Breast epithelium (tissue), 3 donors: ENCODE data around the gene TRAPPC3.

Experiments
- POLR2A ChIP-seq: fragments of 450-650 bp; IDR thresholded peaks from one replicate; pipeline ENCODE4 v1.6.1; 2016; ENCODE audit warnings: antibody characterized with exemption, mild to moderate bottlenecking, moderate library complexity
- TF ChIP-seq, protein P1 (sequence below), 3 donors: fragments of 450-650 bp; IDR thresholded peaks; one replicate each; pipeline ENCODE4 v1.5.1; 2016 to 2017; ENCODE audit warnings: antibody characterized with exemption in 3 of 3, mild to moderate bottlenecking in 3 of 3, moderate library complexity in 3 of 3

DNA sequence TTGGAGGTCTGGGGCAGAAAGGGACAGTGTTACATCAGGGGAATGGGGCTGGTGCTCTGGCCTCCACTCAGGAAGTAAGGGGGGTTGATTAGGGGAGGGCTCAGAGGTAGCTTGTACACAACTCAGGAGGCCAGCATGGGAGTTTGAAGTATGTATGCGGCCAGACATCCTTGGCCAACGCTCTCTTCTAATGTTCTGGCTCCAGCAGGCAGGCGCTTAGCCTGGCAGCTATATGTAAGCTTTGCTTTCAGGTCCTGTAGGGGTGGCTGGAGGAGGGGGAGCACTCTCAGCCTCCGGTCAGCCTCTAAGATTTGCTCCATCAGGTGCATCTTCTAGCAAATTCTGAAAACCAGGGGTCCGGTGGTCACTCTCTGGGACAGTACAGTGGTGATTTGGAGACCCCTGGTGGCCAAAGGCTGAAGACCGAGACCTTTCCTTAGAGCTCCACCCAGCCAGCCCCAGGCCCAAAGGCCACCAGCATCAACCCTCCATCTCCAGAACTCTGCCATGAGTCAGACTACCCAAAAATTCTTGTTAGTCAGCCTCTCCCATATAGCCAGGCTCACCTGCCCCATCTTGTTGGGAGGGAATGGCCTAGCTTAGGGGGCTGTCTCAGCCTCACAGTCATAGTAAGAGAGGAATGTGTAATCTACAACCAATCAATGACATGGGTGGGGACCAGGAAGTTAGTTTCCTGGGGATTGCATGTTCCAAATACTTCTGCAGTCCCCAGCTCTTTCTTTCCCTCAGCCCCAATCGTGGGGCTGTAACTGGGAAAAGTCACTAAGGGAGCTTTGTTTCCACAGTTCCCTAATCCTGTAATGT lies 14.6 kb downstream of the TRAPPC3 start:
- TF ChIP-seq, protein P1, sequence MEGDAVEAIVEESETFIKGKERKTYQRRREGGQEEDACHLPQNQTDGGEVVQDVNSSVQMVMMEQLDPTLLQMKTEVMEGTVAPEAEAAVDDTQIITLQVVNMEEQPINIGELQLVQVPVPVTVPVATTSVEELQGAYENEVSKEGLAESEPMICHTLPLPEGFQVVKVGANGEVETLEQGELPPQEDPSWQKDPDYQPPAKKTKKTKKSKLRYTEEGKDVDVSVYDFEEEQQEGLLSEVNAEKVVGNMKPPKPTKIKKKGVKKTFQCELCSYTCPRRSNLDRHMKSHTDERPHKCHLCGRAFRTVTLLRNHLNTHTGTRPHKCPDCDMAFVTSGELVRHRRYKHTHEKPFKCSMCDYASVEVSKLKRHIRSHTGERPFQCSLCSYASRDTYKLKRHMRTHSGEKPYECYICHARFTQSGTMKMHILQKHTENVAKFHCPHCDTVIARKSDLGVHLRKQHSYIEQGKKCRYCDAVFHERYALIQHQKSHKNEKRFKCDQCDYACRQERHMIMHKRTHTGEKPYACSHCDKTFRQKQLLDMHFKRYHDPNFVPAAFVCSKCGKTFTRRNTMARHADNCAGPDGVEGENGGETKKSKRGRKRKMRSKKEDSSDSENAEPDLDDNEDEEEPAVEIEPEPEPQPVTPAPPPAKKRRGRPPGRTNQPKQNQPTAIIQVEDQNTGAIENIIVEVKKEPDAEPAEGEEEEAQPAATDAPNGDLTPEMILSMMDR (IDR thresholded peaks at IDR 0.05), result peak; percentile 42 to 79 (median 63)
- TF ChIP-seq POLR2A, result no peak
